IMR-90 (cell line): ENCODE results near the gene MYL12B. TPM values are rescaled to one million over a fixed set of nuclear protein-coding genes. Genes with fewer than 3 reads are reported as not detected.

Experiments
- ATAC-seq: fragments of 200-7000 bp; cut with Tn5 transposase; 2 replicates; pipeline ENCODE4 v1.9.1; 2020; ENCODE audit warnings: low read depth, mild to moderate bottlenecking, moderate library complexity
- BruUV-seq: library from RNA; stranded (reverse); fragments of 400-500 nt; replicated peaks from 2 replicates; lab custom pipeline; 2021; lab: Mats Ljungman, UMichigan
- CTCF ChIA-PET: fragments of 300-600 bp; formaldehyde crosslinking; extraction: SDS; loops from one replicate; lab custom pipeline; 2021; ENCODE audit warnings: antibody characterized with exemption; lab: Yijun Ruan, JAX
- POLR2A ChIA-PET: fragments of 300-600 bp; sonication (Branson Sonifier 250); formaldehyde crosslinking; loops from one replicate; lab custom pipeline; 2022; ENCODE audit warnings: antibody characterized with exemption; ENCODE audit not compliant: unreplicated experiment; lab: Charles Lee
- DNase-seq: peaks from one replicate; pipeline ENCODE4 v3.0.0; 2013
- H2AFZ ChIP-seq: replicated peaks from 2 replicates; pipeline ENCODE3; 2013; ENCODE audit warnings: low read length, mild to moderate bottlenecking; ENCODE audit not compliant: poor library complexity
- H2AK5ac ChIP-seq: 2 replicates; pipeline ENCODE4 v1.6.1; 2013; ENCODE audit warnings: low read depth, low read length, inconsistent platforms
- H2AK9ac ChIP-seq: replicated peaks from 2 replicates; pipeline ENCODE3; 2013; ENCODE audit warnings: mild to moderate bottlenecking, low read depth, low read length, moderate library complexity; ENCODE audit not compliant: poor library complexity
- H2BK120ac ChIP-seq: 2 replicates; pipeline ENCODE4 v1.6.1; 2013; ENCODE audit warnings: low read depth, low read length, inconsistent platforms
- H2BK15ac ChIP-seq: 3 replicates; pipeline ENCODE4 v1.6.1; 2013; ENCODE audit warnings: low read depth, low read length, inconsistent platforms
- H2BK20ac ChIP-seq: 2 replicates; pipeline ENCODE4 v1.6.1; 2013; ENCODE audit warnings: low read depth, mild to moderate bottlenecking, inconsistent platforms, low read length, moderate library complexity
- H2BK5ac ChIP-seq: 2 replicates; pipeline ENCODE4 v1.6.1; 2013; ENCODE audit warnings: mild to moderate bottlenecking, low read depth, low read length, inconsistent platforms; ENCODE audit not compliant: poor library complexity, severe bottlenecking
- H3K14ac ChIP-seq: replicated peaks from 2 replicates; pipeline ENCODE4 v1.6.1; 2013; ENCODE audit warnings: low read depth, low read length, inconsistent platforms
- H3K18ac ChIP-seq: 2 replicates; pipeline ENCODE4 v1.6.1; 2013; ENCODE audit warnings: low read depth, low read length, control low read depth
- H3K23ac ChIP-seq: 2 replicates; pipeline ENCODE4 v1.6.1; 2013; ENCODE audit warnings: low read depth, low read length, inconsistent platforms
- H3K27ac ChIP-seq: 2 replicates; pipeline ENCODE4 v1.5.1; 2013; ENCODE audit warnings: mild to moderate bottlenecking, control low read depth, low read length; ENCODE audit not compliant: insufficient read depth
- H3K27me3 ChIP-seq: 2 replicates; pipeline ENCODE4 v1.6.1; 2013; ENCODE audit warnings: low read length; ENCODE audit not compliant: control insufficient read depth, insufficient read depth
- H3K36me3 ChIP-seq: 2 replicates; pipeline ENCODE4 v1.6.1; 2013; ENCODE audit warnings: low read length, mixed read lengths; ENCODE audit not compliant: control insufficient read depth, insufficient read depth
- H3K4ac ChIP-seq: 2 replicates; pipeline ENCODE4 v1.6.1; 2013; ENCODE audit warnings: low read depth, low read length, inconsistent platforms
- H3K4me1 ChIP-seq: 2 replicates; pipeline ENCODE4 v1.6.1; 2013; ENCODE audit warnings: low read length, mixed read lengths; ENCODE audit not compliant: control insufficient read depth, insufficient read depth
- H3K4me2 ChIP-seq: 2 replicates; pipeline ENCODE4 v1.6.1; 2013; ENCODE audit warnings: low read depth, mild to moderate bottlenecking, control low read depth, low read length, moderate library complexity
- H3K4me3 ChIP-seq: 2 replicates; pipeline ENCODE4 v1.5.1; 2013; ENCODE audit warnings: low read depth, mild to moderate bottlenecking, control low read depth, low read length, moderate library complexity; ENCODE audit not compliant: insufficient read depth
- H3K56ac ChIP-seq: 2 replicates; pipeline ENCODE4 v1.6.1; 2013; ENCODE audit warnings: low read length, inconsistent platforms; ENCODE audit not compliant: insufficient read depth; ENCODE audit errors: extremely low read depth
- H3K79me1 ChIP-seq, 2 experiments: 2 replicates each; pipeline ENCODE4 v1.6.1; 2013; ENCODE audit warnings: low read length in 2 of 2, inconsistent platforms in 1 of 2, low read depth in 1 of 2
- H3K9ac ChIP-seq: 2 replicates; pipeline ENCODE4 v1.6.1; 2013; ENCODE audit warnings: low read depth, low read length, control low read depth
- H3K9me1 ChIP-seq: 2 replicates; pipeline ENCODE4 v1.6.1; 2013; ENCODE audit warnings: low read length, inconsistent platforms; ENCODE audit not compliant: insufficient read depth
- H3K9me3 ChIP-seq: 2 replicates; pipeline ENCODE4 v1.6.1; 2013; ENCODE audit warnings: low read length; ENCODE audit not compliant: control insufficient read depth, insufficient read depth
- H4K20me1 ChIP-seq: 2 replicates; pipeline ENCODE4 v1.6.1; 2013; ENCODE audit warnings: low read length, inconsistent platforms; ENCODE audit not compliant: insufficient read depth
- H4K5ac ChIP-seq: 2 replicates; pipeline ENCODE4 v1.6.1; 2013; ENCODE audit warnings: mild to moderate bottlenecking, low read depth, low read length, control low read depth
- H4K8ac ChIP-seq, 2 experiments: 2 replicates each; pipeline ENCODE4 v1.6.1; 2013; ENCODE audit warnings: low read depth in 2 of 2, low read length in 2 of 2, control low read depth in 1 of 2, inconsistent platforms in 1 of 2
- H4K91ac ChIP-seq: 2 replicates; pipeline ENCODE4 v1.6.1; 2013; ENCODE audit warnings: low read depth, low read length, inconsistent platforms; ENCODE audit not compliant: insufficient read depth
- CEBPB ChIP-seq: IDR thresholded peaks from 2 replicates; pipeline ENCODE4 v1.6.1; 2012; ENCODE audit warnings: low read depth, low read length, improper control_type of control experiment
- NFE2L2 ChIP-seq: fragments of 150-350 bp; IDR thresholded peaks from 2 replicates; pipeline ENCODE4 v1.6.1; 2016; ENCODE audit warnings: low read depth, mild to moderate bottlenecking, low read length
- WGBS, 2 experiments: methylation state at CpG; one replicate each; pipeline versions ENCODE4 v1.1.5 to v1.1.7; 2013; ENCODE audit warnings: missing lambda C conversion rate in 2 of 2; ENCODE audit not compliant: insufficient read length in 1 of 2; ENCODE audit errors: extremely low coverage in 2 of 2; 5-methylcytosine and 5-hydroxymethylcytosine counted together
- dilution Hi-C: fragments of 300-500 bp; cut with HindIII; formaldehyde crosslinking; loops from one replicate; pipeline ENCODE4 v1.14.3; 2018; ENCODE audit warnings: low sequenced_read_pairs; ENCODE audit not compliant: unreplicated experiment
- in situ Hi-C: fragments of 300-500 bp; cut with MboI; formaldehyde crosslinking; loops from 3 replicates; pipeline ENCODE4 v1.14.3; 2019; ENCODE audit warnings: low sequenced_read_pairs, inconsistent platforms, mixed read lengths
- intact Hi-C: fragments of 100-400 bp; cut with micrococcal nuclease; formaldehyde crosslinking; loops from 2 replicates; pipeline ENCODE4 v1.10.0; 2022
- polyA plus RNA-seq, 3 experiments: library from polyadenylated mRNA; depleted of rRNA; stranded (reverse); fragments of >200 nt; gene quantifications; 2 replicates each; pipeline ENCODE4 v1.2.3, GENCODE V29; 2012; ENCODE audit warnings: low replicate concordance in 1 of 3
- total RNA-seq: library from RNA; depleted of rRNA; stranded (reverse); fragments of >200 nt; gene quantifications from 2 replicates; pipeline ENCODE4 v1.2.3, GENCODE V29; 2012

The MYL12B gene
- total and polyA plus RNA-seq, 2 of the 4 experiments (the other 2 are of a cell fraction) = 692 to 816 TPM

DNA sequence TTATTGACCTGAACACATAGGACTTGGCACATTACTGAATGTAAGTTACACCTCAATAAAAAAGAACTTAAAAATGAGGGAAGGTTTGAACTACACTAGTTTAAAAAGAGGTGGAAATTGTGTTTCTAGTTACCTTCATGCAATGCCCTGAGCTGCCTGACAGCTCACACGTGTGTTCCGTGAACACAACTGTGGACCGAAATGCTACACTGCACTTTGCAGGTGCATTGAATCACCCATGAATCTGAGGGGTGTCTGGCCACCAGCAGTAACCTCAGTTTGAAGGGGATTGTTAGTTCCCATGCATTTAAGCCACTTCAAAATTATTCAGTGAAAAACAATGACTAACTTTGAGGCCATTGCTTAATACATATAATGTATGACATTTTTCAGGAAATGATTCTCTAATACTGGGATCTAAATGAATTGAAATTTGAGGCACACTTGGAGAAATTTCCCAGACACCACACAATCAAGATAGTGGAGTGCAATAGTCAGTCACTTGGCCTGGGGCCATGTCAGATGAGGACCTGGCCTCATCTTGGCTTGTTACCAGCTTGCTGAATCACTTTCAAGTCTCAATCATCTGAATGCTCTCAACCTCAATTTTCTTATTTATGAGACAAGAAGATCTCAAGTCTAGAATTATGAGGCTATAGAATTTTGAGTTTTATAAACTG, 59.3 kb downstream of the MYL12B start:
- BruUV-seq = no TSS peak

More for the DNA sequence above, 59.3 kb downstream of the MYL12B start:
- Histone ChIP-seq H4K91ac (no peak overlapping the region), H3K4me3 (no peak overlapping the region), H3K36me3 (no peaks in the 10 kb centered on the region), H3K4me2 (no peak overlapping the region), H4K5ac (no peak overlapping the region), H2BK5ac (no peak overlapping the region), H3K79me1 (no peaks in the 10 kb centered on the region), H3K9me1 (peaks cover 2% of the 10 kb centered on the region), H2AK9ac (no peak overlapping the region), H3K14ac (no peak overlapping the region), H3K4me1 (peaks cover 4% of the 10 kb centered on the region), H3K27ac (no peak overlapping the region), H3K9ac (no peak overlapping the region), H2BK120ac (no peak overlapping the region), H2BK20ac (no peak overlapping the region), H2AFZ (no peak overlapping the region), H3K56ac (no peak overlapping the region), H3K23ac (no peak overlapping the region), H2BK15ac (no peak overlapping the region), H3K27me3 (no peaks in the 10 kb centered on the region), H3K4ac (no peak overlapping the region), H3K9me3 (peaks cover 2% of the 10 kb centered on the region; the same call in 1 of the 2 replicates), H2AK5ac (peak overlapping the region; percentile 44; the same call in 1 of the 2 replicates), H3K18ac (no peak overlapping the region), H4K8ac (no peak overlapping the region), H4K20me1 (no peaks in the 10 kb centered on the region)
- intact Hi-C loops = no loop called here
- peak; percentile 75; the same call in 1 of the 2 replicates for TF ChIP-seq CEBPB
- no peak for TF ChIP-seq NFE2L2
- in situ Hi-C loops = no loop called here
- peak; percentile 96 for DNase-seq
- ChIA-PET CTCF (no interaction called here), POLR2A (no interaction called here)
- no peak for ATAC-seq
- 47% methylated on average over 2 of the region's 3 CpGs; no CpG with 5 or more reads in 1 of the 2 experiments for WGBS, 2 experiments
- dilution Hi-C loops = no loop called here
